ENCODE results near the gene PLCE1. TPM values are rescaled to one million over a fixed set of nuclear protein-coding genes. Genes with fewer than 3 reads are reported as not detected.

The PLCE1 gene
- total and polyA plus RNA-seq, 2 of the 4 experiments (the other 2 are of a cell fraction): 2.2 to 4.5 TPM

- Histone ChIP-seq H2BK20ac (ENCODE audit: low read depth, low read length) (peak overlapping the region; percentile 79), H2AFZ (replicated peaks; ENCODE audit: low read length, poor library complexity) (peak overlapping the region; percentile 86), H2AK5ac (ENCODE audit: low read depth, low read length) (peak overlapping the region; percentile 77), H3K9me1 (ENCODE audit: insufficient read depth, low read length) (peaks cover 4% of the 10 kb centered on the region; the same call in 1 of the 2 replicates), H2BK5ac (ENCODE audit: low read depth, low read length, poor library complexity, severe bottlenecking) (peak overlapping the region; percentile 15), H3K36me3 (ENCODE audit: control insufficient read depth, insufficient read depth, low read length) (no peaks in the 10 kb centered on the region), H3K9me3 (ENCODE audit: control insufficient read depth, insufficient read depth, low read length) (no peaks in the 10 kb centered on the region), H2BK15ac (ENCODE audit: low read depth, low read length) (peak overlapping the region; percentile 7; the same call in 1 of the 3 replicates), H4K20me1 (ENCODE audit: insufficient read depth, low read length) (no peaks in the 10 kb centered on the region), H4K5ac (ENCODE audit: low read depth, low read length) (no peak overlapping the region), H3K27me3 (ENCODE audit: control insufficient read depth, insufficient read depth, low read length) (no peaks in the 10 kb centered on the region), H3K4me1 (ENCODE audit: control insufficient read depth, insufficient read depth, low read length) (peaks cover 8% of the 10 kb centered on the region), H3K23ac (ENCODE audit: low read depth, low read length) (no peak overlapping the region), H3K4me3 (ENCODE audit: insufficient read depth, low read depth, low read length) (no peak overlapping the region), H3K18ac (ENCODE audit: low read depth, low read length) (no peak overlapping the region), H3K9ac (ENCODE audit: low read depth, low read length) (no peak overlapping the region), H3K79me1 (ENCODE audit: low read depth in 1 of 2, low read length in 2 of 2) (no peaks in the 10 kb centered on the region), H2BK120ac (ENCODE audit: low read depth, low read length) (peak overlapping the region; percentile 36; the same call in 1 of the 2 replicates), H3K56ac (ENCODE audit: extremely low read depth, insufficient read depth, low read length) (no peak overlapping the region), H4K91ac (ENCODE audit: insufficient read depth, low read depth, low read length) (peak overlapping the region; percentile 41), H4K8ac (ENCODE audit: low read depth in 2 of 2, low read length in 2 of 2) (peak overlapping the region in 1 of 2 experiments; percentile 75; a peak in 2 of 4 replicates), H2AK9ac (replicated peaks; ENCODE audit: low read depth, low read length, poor library complexity) (peak overlapping the region; percentile 84), H3K27ac (ENCODE audit: insufficient read depth, low read length) (no peak overlapping the region), H3K4me2 (ENCODE audit: low read depth, low read length) (no peak overlapping the region), H3K4ac (ENCODE audit: low read depth, low read length) (peak overlapping the region; percentile 72), H3K14ac (replicated peaks; ENCODE audit: low read depth, low read length) (peak overlapping the region; percentile 61)
- POLR2A ChIA-PET (ENCODE audit: unreplicated experiment): no interaction called here
- dilution Hi-C loops (cut with HindIII; ENCODE audit: low sequenced_read_pairs, unreplicated experiment): no loop called here
- CTCF ChIA-PET: interaction anchor here (0.6 to 1.0 kb wide), 2 partner anchors 11 to 234 kb away, joined by 3 read pairs; no protein-coding TSS in a partner anchor
- intact Hi-C loops (cut with micrococcal nuclease): no loop called here
- peak; percentile 15 for DNase-seq
- ATAC-seq (ENCODE audit: low read depth): peak; percentile 12
- no peak for TF ChIP-seq POLR2A (IDR thresholded peaks at IDR 0.05; ENCODE audit: low read depth, low read length)
- TF ChIP-seq NFE2L2 (IDR thresholded peaks at IDR 0.05; ENCODE audit: low read depth, low read length): no peak
- TF ChIP-seq BHLHE40 (IDR thresholded peaks at IDR 0.05; ENCODE audit: low read depth, low read length): no peak
- TF ChIP-seq MAZ (IDR thresholded peaks at IDR 0.05; ENCODE audit: borderline replicate concordance, low read depth, low read length): no peak
- TF ChIP-seq RFX5 (IDR thresholded peaks at IDR 0.05; ENCODE audit: low read depth, low read length): no peak
- TF ChIP-seq USF2 (IDR thresholded peaks at IDR 0.05; ENCODE audit: low read depth, low read length): peak; percentile 27; the same call in 1 of the 2 replicates
- no peak for TF ChIP-seq CEBPB (IDR thresholded peaks at IDR 0.05; ENCODE audit: low read depth, low read length)
- no TSS peak for BruUV-seq (replicated peaks)
- in situ Hi-C loops (cut with MboI; ENCODE audit: low sequenced_read_pairs): no loop called here
Observed at GRCh38 chr10:93947524-93947923, 46.2 kb upstream of the PLCE1 start.
